ENCODE results near the gene BBS2.

- TF ChIP-seq CTCF (IDR thresholded peaks at IDR 0.05): no peak
- no peak for TF ChIP-seq POLR2A (IDR thresholded peaks at IDR 0.05)
These were observed 12.9 kb downstream of the BBS2 start for GRCh38 chr16:56506941-56507340.

All from body of pancreas (tissue), 4 donors.